Body of pancreas (tissue), 4 donors: ENCODE data around the gene AKT3. TPM values are rescaled to one million over a fixed set of nuclear protein-coding genes. Genes with fewer than 3 reads are reported as not detected.

Experiments
- ATAC-seq: fragments of 150-250 bp; one replicate; pipeline ENCODE4 v1.9.1; 2016
- DNase-seq, 4 donors: peaks; one replicate each; pipeline ENCODE4 v3.0.0-alpha.2; 2019
- H3K27ac ChIP-seq, 4 donors: fragments of 200-600 bp; sonication (generic); 1 replicate in 3 of 4; 2 replicates in 1 of 4; pipeline versions ENCODE4 v1.5.1 to v1.6.1; 2016 to 2019; ENCODE audit warnings: mild to moderate bottlenecking in 1 of 4, mixed read lengths in 1 of 4, moderate library complexity in 1 of 4
- H3K27me3 ChIP-seq, 2 donors: fragments of 200-600 bp; sonication (generic); one replicate each; pipeline ENCODE4 v1.6.0; 2016; ENCODE audit warnings: mild to moderate bottlenecking in 1 of 2
- H3K36me3 ChIP-seq, 2 donors: fragments of 200-600 bp; sonication (generic); replicated peaks in 1 of 2; 2 replicates each; pipeline ENCODE4 v1.5.1; 2016; ENCODE audit warnings: low read depth in 2 of 2; ENCODE audit not compliant: insufficient read depth in 1 of 2
- H3K4me1 ChIP-seq: fragments of 200-600 bp; sonication (generic); one replicate; pipeline ENCODE4 v1.6.0; 2016
- H3K4me3 ChIP-seq, 2 donors: fragments of 200-600 bp; sonication (generic); 1 replicate in 1 of 2; 2 replicates in 1 of 2; pipeline ENCODE4 v1.5.1; 2016 to 2019
- H3K9me3 ChIP-seq, 3 donors: fragments of 200-600 bp; sonication (generic); 1 replicate in 2 of 3; 2 replicates in 1 of 3; pipeline ENCODE4 v1.5.1; 2016
- CTCF ChIP-seq, 7 experiments: fragments of 450-650 bp in 4 of 7; fragments of 200-600 bp in 3 of 7; sonication (generic) in 3 of 7; IDR thresholded peaks; one replicate each; pipeline ENCODE4 v1.5.1; 2016 to 2019; ENCODE audit warnings: antibody characterized with exemption in 7 of 7
- POLR2A ChIP-seq, 3 donors: fragments of 450-650 bp; IDR thresholded peaks; one replicate each; pipeline ENCODE4 v1.6.1; 2016; ENCODE audit warnings: antibody characterized with exemption in 3 of 3, mild to moderate bottlenecking in 2 of 3
- WGBS, 2 donors: methylation state at CpG; one replicate each; pipeline ENCODE4 v1.1.5; 2017; 5-methylcytosine and 5-hydroxymethylcytosine counted together
- intact Hi-C: fragments of 100-400 bp; cut with DNase I; formaldehyde crosslinking; loops from one replicate; pipeline ENCODE4 v1.15.1; 2023
- total RNA-seq, 2 donors: library from RNA; depleted of rRNA; stranded (reverse); fragments of >200 nt; gene quantifications; one replicate each; pipeline ENCODE4 v1.1.0, GENCODE V29; 2016

AKT3 gene
- total RNA-seq, 2 donors from 2014 or later = 14.0 to 24.7 TPM

- Histone ChIP-seq H3K27ac (no peak overlapping the region), H3K4me3 (no peak overlapping the region), H3K36me3 (no peaks in the 10 kb centered on the region), H3K27me3 (no peaks in the 10 kb centered on the region), H3K9me3 (no peaks in the 10 kb centered on the region), H3K4me1 (no peaks in the 10 kb centered on the region)
- intact Hi-C loops = no loop called here
- WGBS, 2 donors = 86 to 91% methylated on average over 1 of the region's 1 CpG
- TF ChIP-seq POLR2A (IDR thresholded peaks at IDR 0.05) (no peak), CTCF (IDR thresholded peaks at IDR 0.05) (no peak)
- DNase-seq (no peak), ATAC-seq (no peak)
Measured at GRCh38 chr1:243716906-243717305, 133.1 kb downstream of the AKT3 start.

DNA sequence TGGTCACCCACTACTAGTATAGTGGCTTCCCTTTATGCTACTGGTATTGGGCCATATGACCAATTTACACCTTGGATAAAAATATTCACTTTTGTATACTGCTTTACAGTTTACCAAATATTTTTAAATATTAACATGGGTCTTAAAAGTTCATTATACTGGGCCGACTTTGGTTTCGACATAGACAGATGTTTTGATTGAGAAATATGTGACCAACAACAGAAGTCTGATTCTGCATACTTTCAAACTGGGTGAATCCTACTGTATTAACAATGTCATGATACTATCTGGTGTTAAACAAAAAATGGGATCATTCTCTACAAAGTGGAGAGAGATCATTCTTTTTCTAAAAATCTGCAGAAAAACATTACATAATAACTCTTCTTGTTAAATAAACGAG, 134.8 kb downstream of the AKT3 start:
- DNase-seq (no peak), ATAC-seq (no peak)
- no peak for TF ChIP-seq POLR2A (IDR thresholded peaks at IDR 0.05)
- no peak for TF ChIP-seq CTCF (IDR thresholded peaks at IDR 0.05)
- intact Hi-C loops = no loop called here
- no peaks in the 10 kb centered on the region for H3K4me1 ChIP-seq
- H3K27me3 ChIP-seq = no peaks in the 10 kb centered on the region
- H3K36me3 ChIP-seq = no peaks in the 10 kb centered on the region
- H3K27ac ChIP-seq = no peak overlapping the region
- WGBS, 2 donors = 62 to 70% methylated on average over 3 of the region's 3 CpGs
- no peak overlapping the region for H3K4me3 ChIP-seq
- no peaks in the 10 kb centered on the region for H3K9me3 ChIP-seq

DNA sequence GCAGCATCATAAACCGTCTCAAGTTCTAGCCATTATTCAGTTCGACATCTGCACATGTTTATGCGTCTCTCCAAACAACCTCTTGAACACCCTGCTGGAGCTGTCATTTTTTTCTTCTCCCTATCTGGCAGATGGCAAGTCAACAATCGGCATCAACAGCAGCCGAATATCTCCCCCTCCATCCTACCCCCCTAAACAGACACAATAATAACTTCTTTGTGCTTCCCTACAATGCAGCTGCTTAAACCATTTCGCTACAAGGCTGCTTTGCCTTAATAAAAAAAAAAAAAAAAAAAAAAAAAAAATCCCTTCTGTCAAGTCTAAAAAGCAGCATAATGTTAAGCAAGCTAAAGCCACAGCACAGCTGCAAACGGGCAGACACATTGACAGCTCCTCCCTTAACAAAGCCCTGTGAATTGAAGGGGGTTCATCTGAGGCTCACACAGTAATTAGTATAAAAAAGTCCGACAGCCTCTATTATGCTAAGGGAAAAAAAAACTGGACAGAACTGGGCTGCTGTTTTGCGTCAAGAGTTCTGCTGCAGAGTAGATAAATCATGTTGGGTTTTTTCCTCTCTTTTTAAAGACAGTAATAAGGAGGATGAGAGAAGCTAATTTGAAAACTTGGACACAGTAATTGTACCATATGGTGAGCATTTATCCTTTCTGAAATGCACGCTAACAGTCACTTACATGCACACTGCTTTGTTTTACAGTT, 136.4 kb downstream of the AKT3 start:
- 32 to 35% methylated on average over 10 of the region's 10 CpGs for WGBS, 2 donors
- Histone ChIP-seq H3K27me3 (no peaks in the 10 kb centered on the region), H3K4me3 (no peak overlapping the region), H3K4me1 (no peaks in the 10 kb centered on the region), H3K36me3 (no peaks in the 10 kb centered on the region), H3K27ac (no peak overlapping the region), H3K9me3 (no peaks in the 10 kb centered on the region)
- ATAC-seq (peak; percentile 38), DNase-seq (no peak)
- TF ChIP-seq POLR2A (IDR thresholded peaks at IDR 0.05) = no peak
- no peak for TF ChIP-seq CTCF (IDR thresholded peaks at IDR 0.05)
- intact Hi-C loops = no loop called here

GRCh38 chr1:243712941-243713340, 137.1 kb downstream of the AKT3 start:
- no peaks in the 10 kb centered on the region for H3K4me1 ChIP-seq
- no peaks in the 10 kb centered on the region for H3K27me3 ChIP-seq
- peak in 3 of 7 experiments; percentile 12 to 32 (median 13) for TF ChIP-seq CTCF (IDR thresholded peaks at IDR 0.05)
- no peak for TF ChIP-seq POLR2A (IDR thresholded peaks at IDR 0.05)
- 11 to 13% methylated on average over 5 of the region's 5 CpGs for WGBS, 2 donors
- intact Hi-C loops = no loop called here
- no peaks in the 10 kb centered on the region for H3K9me3 ChIP-seq
- ATAC-seq (no peak), DNase-seq (no peak)
- H3K36me3 ChIP-seq = no peaks in the 10 kb centered on the region
- no peak overlapping the region for H3K4me3 ChIP-seq
- H3K27ac ChIP-seq = no peak overlapping the region

- Histone ChIP-seq H3K36me3 (no peaks in the 10 kb centered on the region), H3K9me3 (no peaks in the 10 kb centered on the region), H3K4me3 (no peak overlapping the region), H3K27ac (no peak overlapping the region), H3K4me1 (no peaks in the 10 kb centered on the region), H3K27me3 (no peaks in the 10 kb centered on the region)
- TF ChIP-seq CTCF (IDR thresholded peaks at IDR 0.05) (no peak), POLR2A (IDR thresholded peaks at IDR 0.05) (no peak)
- 80 to 87% methylated on average over 5 of the region's 5 CpGs for WGBS, 2 donors
- intact Hi-C loops = no loop called here
- DNase-seq = no peak
- ATAC-seq = no peak
Measured at GRCh38 chr1:243712242-243712641, 137.8 kb downstream of the AKT3 start.
